Right cardiac atrium (tissue), 5 donors: ENCODE data around the gene GPR152. TPM values are rescaled to one million over a fixed set of nuclear protein-coding genes. Genes with fewer than 3 reads are reported as not detected.
"Not testable (repeated sequence)": the region's sequence is repeated elsewhere in the genome, so short reads cannot be mapped to it uniquely, and the experiment has no call there.

ENCODE experiments used
- ATAC-seq, 2 donors: fragments of 200-7000 bp; cut with Tn5 transposase; one replicate each; pipeline versions ENCODE4 v1.8.0 to v1.9.1; 2020; ENCODE audit warnings: moderate library complexity in 2 of 2, mild to moderate bottlenecking in 1 of 2
- DNase-seq, 3 donors: peaks; one replicate each; pipeline ENCODE4 v3.0.0-alpha.2; 2020
- H3K27ac ChIP-seq: one replicate; pipeline ENCODE4 v1.5.1; 2013; ENCODE audit warnings: mild to moderate bottlenecking, low read length, control low read depth, moderate library complexity
- H3K27me3 ChIP-seq: one replicate; pipeline ENCODE4 v1.6.1; 2013; ENCODE audit not compliant: control insufficient read depth, insufficient read depth
- H3K4me1 ChIP-seq: one replicate; pipeline ENCODE4 v1.6.1; 2013; ENCODE audit warnings: low read length; ENCODE audit not compliant: control insufficient read depth, insufficient read depth
- H3K4me3 ChIP-seq: one replicate; pipeline ENCODE4 v1.5.1; 2013; ENCODE audit warnings: low read length, control low read depth
- H3K9me3 ChIP-seq: one replicate; pipeline ENCODE4 v1.6.1; 2013; ENCODE audit warnings: low read length; ENCODE audit not compliant: control insufficient read depth
- WGBS: extraction: QIAGEN DNeasy Blood & Tissue Kit; methylation state at CpG from one replicate; pipeline ENCODE4 v1.1.7; 2013; 5-methylcytosine and 5-hydroxymethylcytosine counted together
- intact Hi-C, 4 donors: fragments of 100-400 bp; cut with DNase I; formaldehyde crosslinking; loops; one replicate each; pipeline versions ENCODE4 v1.11.0 to v1.14.0; 2022 to 2023
- microRNA-seq, 2 donors: library from miRNA; unstranded; fragments of <30 nt; microRNA quantifications; one replicate each; pipeline ENCODE4 v1.2.0, GENCODE V29; 2020 to 2021
- polyA plus RNA-seq: library from polyadenylated mRNA; stranded (reverse); fragments of 200-250 nt; gene quantifications from one replicate; pipeline ENCODE4 v1.2.3, GENCODE V29; 2013
- total RNA-seq, 4 donors: library from RNA; stranded (reverse); fragmentation: NEBNext Ultra II Directional; extraction: Animal tissue kit (Norgen Biotek cat#: 25700); gene quantifications; one replicate each; pipeline ENCODE4 v1.2.1, GENCODE V29; 2021
- donor health status: healthy with polysubstance abuse.
- donor health status: DM: no; HTN: yes; CAD: no.
- donor health status: DM: no; HTN: no; CAD: no.
- donor health status: DM: no; HTN: yes; CAD: no; lungs with severe emphysema.
- donor health status: DM: yes; HTN: yes; CAD: no.

Gene GPR152
- total and polyA plus RNA-seq, 5 donors, result not detected

DNA sequence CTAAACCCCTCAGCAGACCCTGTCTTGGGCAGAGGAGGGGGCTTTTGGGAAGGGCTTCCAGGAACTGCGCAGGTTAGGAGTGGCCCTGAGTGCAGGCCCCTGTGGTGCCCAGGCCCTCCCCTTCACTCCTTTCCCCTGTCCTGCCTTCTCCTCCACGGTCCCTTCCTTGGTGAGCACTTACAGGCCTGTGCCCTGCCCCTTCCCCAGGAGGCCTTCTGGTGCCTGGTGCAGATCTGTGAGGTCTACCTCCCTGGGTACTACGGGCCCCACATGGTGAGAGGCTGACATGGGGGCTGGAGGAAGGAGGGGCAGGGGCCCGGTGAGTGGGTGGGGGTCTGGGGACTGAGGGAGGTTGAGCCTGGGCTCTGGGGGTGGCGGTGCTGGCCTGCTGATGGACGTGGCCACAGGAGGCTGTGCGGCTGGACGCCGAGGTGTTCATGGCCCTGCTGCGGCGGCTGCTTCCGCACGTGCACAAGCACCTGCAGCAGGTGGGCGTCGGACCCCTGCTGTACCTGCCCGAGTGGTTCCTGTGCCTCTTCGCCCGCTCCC is 46.0 kb downstream of the GPR152 start:
- H3K4me1 ChIP-seq, result no peaks in the 10 kb centered on the region
- no peak overlapping the region for H3K27ac ChIP-seq
- WGBS, result 81% methylated on average over 18 of the region's 18 CpGs
- H3K9me3 ChIP-seq, result no peaks in the 10 kb centered on the region
- no peaks in the 10 kb centered on the region for H3K27me3 ChIP-seq
- no peak for DNase-seq
- intact Hi-C loops, result loop anchor here in 1 of 4 donors (10.0 kb wide), 1 partner anchor 98 kb away; the partner anchor contains the start of genes CDK2AP2 and PITPNM1
- H3K4me3 ChIP-seq, result no peak overlapping the region
- no peak for ATAC-seq

- Histone ChIP-seq H3K4me1 (peaks cover under 1% of the 10 kb centered on the region), H3K27me3 (no peaks in the 10 kb centered on the region), H3K27ac (no peak overlapping the region), H3K4me3 (no peak overlapping the region), H3K9me3 (no peaks in the 10 kb centered on the region)
- WGBS, result 91% methylated on average over 9 of the region's 9 CpGs
- ATAC-seq (no peak), DNase-seq (no peak)
- intact Hi-C loops, result loop anchor here in 1 of 4 donors (10.0 kb wide), 1 partner anchor 99 kb away; the partner anchor contains the start of genes CDK2AP2 and PITPNM1
Observed at GRCh38 chr11:67405688-67406339, 46.7 kb downstream of the GPR152 start.

DNA sequence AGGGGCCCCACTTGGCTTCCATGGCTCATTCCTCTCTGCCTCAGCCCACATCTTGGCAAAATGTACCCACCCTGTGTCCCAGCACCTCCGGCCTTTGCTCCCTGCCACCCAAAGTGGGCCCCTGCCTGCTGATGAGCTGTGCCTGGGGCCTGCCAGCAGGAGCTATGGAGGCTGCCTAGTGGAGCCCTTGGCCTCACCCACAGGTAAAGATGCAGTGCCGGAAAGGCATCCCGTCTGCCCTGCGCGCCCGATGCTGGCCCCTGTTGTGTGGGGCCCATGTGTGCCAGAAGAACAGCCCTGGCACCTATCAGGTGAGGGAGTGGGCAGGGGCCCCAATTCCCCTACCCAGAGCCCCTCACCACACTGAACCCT is 47.3 kb downstream of the GPR152 start:
- DNase-seq, result peak in 1 of 3 donors; percentile 51
- Histone ChIP-seq H3K9me3 (no peaks in the 10 kb centered on the region), H3K27me3 (no peaks in the 10 kb centered on the region), H3K4me1 (peaks cover 6% of the 10 kb centered on the region), H3K27ac (no peak overlapping the region), H3K4me3 (no peak overlapping the region)
- WGBS, result 89% methylated on average over 6 of the region's 6 CpGs
- ATAC-seq, result no peak
- intact Hi-C loops, result loop anchor here in 1 of 4 donors (10.0 kb wide), 1 partner anchor 100 kb away; the partner anchor contains the start of genes CDK2AP2 and PITPNM1

- DNase-seq, result no peak
- Histone ChIP-seq H3K9me3 (no peaks in the 10 kb centered on the region), H3K4me1 (peaks cover 6% of the 10 kb centered on the region), H3K27ac (no peak overlapping the region), H3K4me3 (no peak overlapping the region), H3K27me3 (no peaks in the 10 kb centered on the region)
- ATAC-seq, result no peak
- intact Hi-C loops, result loop anchor here in 2 of 4 donors (5.0 to 10.0 kb wide), 3 partner anchors 63 to 103 kb away; partner anchors contain the start of genes CDK2AP2 (in 2 of the 2), PITPNM1 (in 2 of the 2) and TMEM134 (in 1 of the 2)
- 65% methylated on average over 13 of the region's 13 CpGs for WGBS
Observed at GRCh38 chr11:67404515-67405195, 47.9 kb downstream of the GPR152 start.

GRCh38 chr11:67403085-67403484 is 49.4 kb downstream of the GPR152 start:
- DNase-seq, H3K27me3 ChIP-seq, H3K27ac ChIP-seq, H3K4me1 ChIP-seq, H3K4me3 ChIP-seq, ATAC-seq, H3K9me3 ChIP-seq: not testable (repeated sequence)
- 97% methylated on average over 9 of the region's 9 CpGs for WGBS
- intact Hi-C loops, result loop anchor here in 2 of 4 donors (5.0 to 10.0 kb wide), 3 partner anchors 64 to 104 kb away; partner anchors contain the start of genes CDK2AP2 (in 2 of the 2), PITPNM1 (in 2 of the 2) and TMEM134 (in 1 of the 2)

DNA sequence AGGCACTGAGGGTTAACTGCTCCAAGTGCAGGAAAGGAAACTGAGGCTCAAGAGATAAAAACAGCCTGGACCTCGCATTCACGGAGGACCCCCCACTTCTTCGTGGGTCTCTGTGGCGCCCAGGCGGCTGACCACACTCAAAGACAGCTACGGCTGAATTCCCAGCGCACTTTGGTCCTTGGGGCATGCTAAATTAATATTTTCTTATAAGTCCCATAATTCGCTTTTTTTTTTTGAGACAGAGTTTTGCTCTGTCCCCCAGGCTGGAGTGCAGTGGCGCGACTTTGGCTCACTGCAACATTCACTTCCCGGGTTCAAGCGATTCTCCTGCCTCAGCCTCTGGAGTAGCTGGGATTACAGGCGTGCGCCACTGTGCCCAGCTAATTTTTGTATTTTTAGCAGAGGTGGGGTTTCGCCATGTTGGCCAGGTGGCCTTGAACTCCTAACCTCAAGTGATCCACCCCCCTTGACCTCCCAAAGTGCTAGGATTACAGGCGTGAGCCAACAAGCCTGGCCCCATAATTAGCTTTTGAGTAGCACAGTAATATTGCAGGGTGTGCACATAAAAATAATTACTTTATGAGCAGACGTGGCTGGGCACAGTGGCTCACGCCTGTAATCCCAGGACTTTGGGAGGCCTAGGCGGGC is 50.2 kb downstream of the GPR152 start:
- not testable (repeated sequence) for H3K4me1 ChIP-seq, ATAC-seq, H3K27me3 ChIP-seq, H3K9me3 ChIP-seq
- intact Hi-C loops, result loop anchor here in 2 of 4 donors (5.0 to 10.0 kb wide), 3 partner anchors 65 to 105 kb away; partner anchors contain the start of genes CDK2AP2 (in 2 of the 2), PITPNM1 (in 2 of the 2) and TMEM134 (in 1 of the 2)
- peak overlapping the region; percentile 96 for H3K27ac ChIP-seq
- peak in 1 of 3 donors; percentile 65 for DNase-seq
- 58% methylated on average over 19 of the region's 19 CpGs for WGBS
- H3K4me3 ChIP-seq, result peak overlapping the region; percentile 80

GRCh38 chr11:67401495-67402191 is 50.9 kb downstream of the GPR152 start, which contains the start of gene PPP1CA:
Gene PPP1CA (minus strand): TSS chr11:67401858. CDS start chr11:67401782, 76 bp downstream.
- intact Hi-C loops, result loop anchor here in 2 of 4 donors (5.0 to 10.0 kb wide), 3 partner anchors 66 to 106 kb away; partner anchors contain the start of genes CDK2AP2 (in 2 of the 2), PITPNM1 (in 2 of the 2) and TMEM134 (in 1 of the 2)
- Histone ChIP-seq H3K9me3 (no peaks in the 10 kb centered on the region), H3K27me3 (no peaks in the 10 kb centered on the region), H3K4me3 (peak within 1 kb of the TSS; percentile 80), H3K4me1 (peaks cover 6% of the 10 kb centered on the region), H3K27ac (peak within 1 kb of the TSS; percentile 97)
- peak; percentile 92 to 97 (median 96) for DNase-seq
- under 1% methylated on average over 73 of the region's 73 CpGs for WGBS
- peak; percentile 80 to 87 for ATAC-seq

Small RNAs within 50 kb of the gene (microRNA-seq; reads per million reads assigned to microRNA genes)
- gene MIR6752, result 0 reads per million in 2 donors

Other genes starting within 250 kb of the GPR152 start
- 10 to 100 TPM; 50.4 to 56.5 (median 52.5) TPM for gene GRK2, start 186.3 kb downstream of the GPR152 start, total RNA-seq
- gene GRK2, start 186.3 kb downstream of the GPR152 start, polyA plus RNA-seq, result 56.6 TPM
- 10 to 100 TPM; 20.0 to 25.3 (median 22.8) TPM for gene ANKRD13D, start 163.4 kb downstream of the GPR152 start, total RNA-seq
- 18.0 TPM for gene ANKRD13D, start 163.4 kb downstream of the GPR152 start, polyA plus RNA-seq
- 10 to 100 TPM; 23.9 to 25.9 (median 25.1) TPM for gene SSH3, start 149.2 kb downstream of the GPR152 start, total RNA-seq
- 14.9 TPM for gene SSH3, start 149.2 kb downstream of the GPR152 start, polyA plus RNA-seq
- 10 to 100 TPM; 53.8 to 86.6 (median 65.3) TPM for gene POLD4, start 99.2 kb downstream of the GPR152 start, total RNA-seq
- 124 TPM for gene POLD4, start 99.2 kb downstream of the GPR152 start, polyA plus RNA-seq
- gene CLCF1, start 79.1 kb downstream of the GPR152 start, total RNA-seq, result 1 to 10 TPM; 2.9 to 6.1 (median 3.0) TPM
- 3.7 TPM for gene CLCF1, start 79.1 kb downstream of the GPR152 start, polyA plus RNA-seq
- gene RAD9A, start 60.7 kb downstream of the GPR152 start, total RNA-seq, result 10 to 100 TPM in 1 of 4 donors, 1 to 10 TPM in 3; 7.9 to 11.7 (median 9.4) TPM
- gene RAD9A, start 60.7 kb downstream of the GPR152 start, polyA plus RNA-seq, result 7.3 TPM
- 10 to 100 TPM; 73.1 to 93.4 (median 79.1) TPM for gene PPP1CA, start 50.9 kb downstream of the GPR152 start, total RNA-seq
- gene PPP1CA, start 50.9 kb downstream of the GPR152 start, polyA plus RNA-seq, result 79.4 TPM
- gene TBC1D10C, start 48.6 kb downstream of the GPR152 start, total RNA-seq, result 1 to 10 TPM in 3 of 4 donors, under 1 TPM in 1; 0.67 to 2.7 (median 1.8) TPM
- gene TBC1D10C, start 48.6 kb downstream of the GPR152 start, polyA plus RNA-seq, result 0.86 TPM
- gene CARNS1, start 37.1 kb downstream of the GPR152 start, total RNA-seq, result 10 to 100 TPM in 2 of 4 donors, 1 to 10 TPM in 2; 5.1 to 23.6 (median 9.3) TPM
- gene CARNS1, start 37.1 kb downstream of the GPR152 start, polyA plus RNA-seq, result 5.2 TPM
- gene RPS6KB2, start 24.2 kb downstream of the GPR152 start, total RNA-seq, result 10 to 100 TPM; 29.0 to 31.3 (median 29.5) TPM
- gene RPS6KB2, start 24.2 kb downstream of the GPR152 start, polyA plus RNA-seq, result 39.6 TPM
- gene PTPRCAP, start 15.0 kb downstream of the GPR152 start, total RNA-seq, result 1 to 10 TPM; 1.2 to 3.4 (median 1.9) TPM
- 1.6 TPM for gene PTPRCAP, start 15.0 kb downstream of the GPR152 start, polyA plus RNA-seq
- gene CORO1B, start 9.3 kb downstream of the GPR152 start, total RNA-seq, result 10 to 100 TPM; 23.5 to 38.2 (median 29.6) TPM
- gene CORO1B, start 9.3 kb downstream of the GPR152 start, polyA plus RNA-seq, result 20.8 TPM
- 1 to 10 TPM; 1.1 to 1.8 (median 1.5) TPM for gene CABP4, start 2.6 kb upstream of the GPR152 start, total RNA-seq
- gene CABP4, start 2.6 kb upstream of the GPR152 start, polyA plus RNA-seq, result 0.81 TPM
- gene TMEM134, start 16.5 kb upstream of the GPR152 start, total RNA-seq, result 10 to 100 TPM; 61.7 to 78.2 (median 65.4) TPM
- gene TMEM134, start 16.5 kb upstream of the GPR152 start, polyA plus RNA-seq, result 82.3 TPM
- 10 to 100 TPM; 50.8 to 64.5 (median 64.2) TPM for gene AIP, start 30.3 kb upstream of the GPR152 start, total RNA-seq
- 74.2 TPM for gene AIP, start 30.3 kb upstream of the GPR152 start, polyA plus RNA-seq
- gene PITPNM1, start 52.6 kb upstream of the GPR152 start, total RNA-seq, result 10 to 100 TPM; 19.4 to 26.3 (median 24.1) TPM
- gene PITPNM1, start 52.6 kb upstream of the GPR152 start, polyA plus RNA-seq, result 13.7 TPM
- 10 to 100 TPM; 31.5 to 52.7 (median 49.9) TPM for gene CDK2AP2, start 55.4 kb upstream of the GPR152 start, total RNA-seq
- 65.2 TPM for gene CDK2AP2, start 55.4 kb upstream of the GPR152 start, polyA plus RNA-seq
- gene CABP2, start 70.7 kb upstream of the GPR152 start, total RNA-seq, result not detected
- not detected for gene CABP2, start 70.7 kb upstream of the GPR152 start, polyA plus RNA-seq
- 100 to 1,000 TPM; 323 to 411 (median 377) TPM for gene GSTP1, start 131.1 kb upstream of the GPR152 start, total RNA-seq
- 501 TPM for gene GSTP1, start 131.1 kb upstream of the GPR152 start, polyA plus RNA-seq
- 100 to 1,000 TPM; 375 to 462 (median 435) TPM for gene NDUFV1, start 154.2 kb upstream of the GPR152 start, total RNA-seq
- 380 TPM for gene NDUFV1, start 154.2 kb upstream of the GPR152 start, polyA plus RNA-seq
- 100 to 1,000 TPM in 1 of 4 donors, 10 to 100 TPM in 3; 45.6 to 105 (median 79.6) TPM for gene NUDT8, start 177.2 kb upstream of the GPR152 start, total RNA-seq
- 121 TPM for gene NUDT8, start 177.2 kb upstream of the GPR152 start, polyA plus RNA-seq
- gene TBX10, start 187.0 kb upstream of the GPR152 start, total RNA-seq, result not detected
- not detected for gene TBX10, start 187.0 kb upstream of the GPR152 start, polyA plus RNA-seq
- not detected for gene ACY3, start 198.0 kb upstream of the GPR152 start, total RNA-seq
- gene ACY3, start 198.0 kb upstream of the GPR152 start, polyA plus RNA-seq, result not detected
- gene ALDH3B2, start 221.9 kb upstream of the GPR152 start, total RNA-seq, result not detected
- gene ALDH3B2, start 221.9 kb upstream of the GPR152 start, polyA plus RNA-seq, result not detected